HEK293 (cell line): Measurements from ENCODE around the gene KIF26B.
A peak's percentile ranks its signal among the peaks of the same experiment; 100 is the strongest.

Experiments
- CTCF ChIA-PET: fragments of 350-600 bp; formaldehyde crosslinking; extraction: SDS; loops from one replicate; lab custom pipeline; 2021; ENCODE audit warnings: antibody characterized with exemption; lab: Yijun Ruan, JAX
- POLR2A ChIA-PET: fragments of 300-600 bp; formaldehyde crosslinking; extraction: SDS; loops from one replicate; lab custom pipeline; 2020; ENCODE audit warnings: antibody characterized with exemption, inconsistent platforms; lab: Yijun Ruan, JAX
- H3K27ac ChIP-seq: fragments of 200-500 bp; sonication (Bioruptor generic); 2 replicates; pipeline ENCODE4 v1.5.1; 2014; ENCODE audit warnings: low read depth, low read length, control low read depth, inconsistent platforms; ENCODE audit errors: extremely low read depth
- H3K36me3 ChIP-seq, 2 experiments: fragments of 200-500 bp in 1 of 2; sonication (Bioruptor generic) in 1 of 2; 1 replicate in 1 of 2; 2 replicates in 1 of 2; pipeline ENCODE4 v1.5.1; 2014 to 2017; ENCODE audit warnings: inconsistent platforms in 2 of 2, low read length in 2 of 2; ENCODE audit not compliant: control insufficient read depth in 2 of 2, insufficient read depth in 1 of 2
- H3K4me1 ChIP-seq: fragments of 200-500 bp; sonication (Bioruptor generic); 2 replicates; pipeline ENCODE4 v1.5.1; 2014; ENCODE audit warnings: mild to moderate bottlenecking, low read length, inconsistent platforms; ENCODE audit not compliant: control insufficient read depth, insufficient read depth
- H3K4me3 ChIP-seq: 2 replicates; pipeline ENCODE4 v1.5.1; 2011; ENCODE audit warnings: low read depth, mild to moderate bottlenecking, control low read depth, low read length, moderate library complexity
- H3K9me3 ChIP-seq: fragments of 200-500 bp; sonication (Bioruptor generic); 2 replicates; pipeline ENCODE4 v1.5.1; 2014; ENCODE audit warnings: low read depth, low read length, inconsistent platforms; ENCODE audit not compliant: control insufficient read depth, insufficient read depth
- GLIS1 ChIP-seq: fragments of 450-650 bp; formaldehyde crosslinking; IDR thresholded peaks from 2 replicates; pipeline ENCODE4 v1.5.1; 2016; ENCODE audit warnings: missing biosample characterization, missing genetic modification characterization
- IKZF3 ChIP-seq: fragments of 450-650 bp; IDR thresholded peaks from 2 replicates; pipeline ENCODE4 v1.5.0; 2018; ENCODE audit warnings: missing biosample characterization, mild to moderate bottlenecking, missing genetic modification characterization, moderate library complexity
- KLF1 ChIP-seq: fragments of 450-650 bp; formaldehyde crosslinking; IDR thresholded peaks from 2 replicates; pipeline ENCODE4 v1.5.1; 2016; ENCODE audit warnings: missing biosample characterization, missing genetic modification characterization
- RBAK ChIP-seq: fragments of 450-650 bp; formaldehyde crosslinking; IDR thresholded peaks from 2 replicates; pipeline ENCODE4 v1.5.1; 2016; ENCODE audit warnings: missing biosample characterization, missing genetic modification characterization
- ZEB2 ChIP-seq: fragments of 450-650 bp; formaldehyde crosslinking; IDR thresholded peaks from 2 replicates; pipeline ENCODE4 v1.5.1; 2016; ENCODE audit warnings: missing biosample characterization, missing genetic modification characterization
- ZFHX2 ChIP-seq: fragments of 450-650 bp; formaldehyde crosslinking; conservative IDR thresholded peaks from 2 replicates; pipeline ENCODE4 v1.5.1; 2016; ENCODE audit warnings: missing biosample characterization, missing genetic modification characterization
- ZIC2 ChIP-seq: fragments of 450-650 bp; formaldehyde crosslinking; IDR thresholded peaks from 2 replicates; pipeline ENCODE4 v1.5.1; 2016; ENCODE audit warnings: missing biosample characterization, missing genetic modification characterization
- ZNF112 ChIP-seq: fragments of 450-650 bp; formaldehyde crosslinking; IDR thresholded peaks from 2 replicates; pipeline ENCODE4 v1.5.0; 2017; ENCODE audit warnings: missing biosample characterization, missing genetic modification characterization
- ZNF146 ChIP-seq: fragments of 450-650 bp; formaldehyde crosslinking; IDR thresholded peaks from 2 replicates; pipeline ENCODE4 v1.5.1; 2016; ENCODE audit warnings: missing biosample characterization, missing genetic modification characterization
- ZNF2 ChIP-seq: fragments of 450-650 bp; formaldehyde crosslinking; IDR thresholded peaks from 2 replicates; pipeline ENCODE4 v1.5.1; 2016; ENCODE audit warnings: missing biosample characterization, missing genetic modification characterization
- ZNF274 ChIP-seq, 2 experiments: fragments of 200-500 bp in 1 of 2; fragments of 450-650 bp in 1 of 2; sonication (Bioruptor generic) in 1 of 2; formaldehyde crosslinking in 1 of 2; IDR thresholded peaks; 2 replicates each; pipeline versions ENCODE4 v1.5.1 to v1.6.1; 2014 to 2016; ENCODE audit warnings: borderline replicate concordance in 1 of 2, inconsistent platforms in 1 of 2, low read length in 1 of 2, missing biosample characterization in 1 of 2, missing genetic modification characterization in 1 of 2
- ZNF37A ChIP-seq: fragments of 450-650 bp; IDR thresholded peaks from 2 replicates; pipeline ENCODE4 v1.5.1; 2018; ENCODE audit warnings: missing biosample characterization, missing genetic modification characterization
- ZNF530 ChIP-seq: fragments of 450-650 bp; formaldehyde crosslinking; IDR thresholded peaks from 2 replicates; pipeline ENCODE4 v1.5.1; 2016; ENCODE audit warnings: low read depth, missing biosample characterization, missing genetic modification characterization
- ZNF558 ChIP-seq: fragments of 450-650 bp; formaldehyde crosslinking; IDR thresholded peaks from 2 replicates; pipeline ENCODE4 v1.5.1; 2016; ENCODE audit warnings: missing biosample characterization, missing genetic modification characterization
- ZNF585B ChIP-seq: fragments of 450-650 bp; formaldehyde crosslinking; IDR thresholded peaks from 2 replicates; pipeline ENCODE4 v1.5.1; 2016; ENCODE audit warnings: missing biosample characterization, missing genetic modification characterization
- ZNF626 ChIP-seq: fragments of 450-650 bp; sonication (Bioruptor Pico); formaldehyde crosslinking; IDR thresholded peaks from 2 replicates; pipeline ENCODE4 v1.5.1; 2018; ENCODE audit warnings: missing biosample characterization, missing genetic modification characterization, inconsistent platforms
- ZNF707 ChIP-seq: fragments of 450-650 bp; formaldehyde crosslinking; IDR thresholded peaks from 2 replicates; pipeline ENCODE4 v1.5.1; 2016; ENCODE audit warnings: missing biosample characterization, missing genetic modification characterization
- ZNF747 ChIP-seq: fragments of 450-650 bp; formaldehyde crosslinking; IDR thresholded peaks from 2 replicates; pipeline ENCODE4 v1.5.1; 2016; ENCODE audit warnings: missing biosample characterization, missing genetic modification characterization
- ZNF830 ChIP-seq: fragments of 450-650 bp; IDR thresholded peaks from 2 replicates; pipeline ENCODE4 v1.5.0; 2018; ENCODE audit warnings: missing biosample characterization, missing genetic modification characterization, low read depth, mild to moderate bottlenecking, moderate library complexity
- ZXDB ChIP-seq: fragments of 450-650 bp; formaldehyde crosslinking; IDR thresholded peaks from 2 replicates; pipeline ENCODE4 v1.5.1; 2016; ENCODE audit warnings: missing biosample characterization, missing genetic modification characterization
- TF ChIP-seq, protein P1 (sequence below): fragments of 450-650 bp; formaldehyde crosslinking; IDR thresholded peaks from 2 replicates; pipeline ENCODE4 v1.5.0; 2017; ENCODE audit warnings: missing biosample characterization, missing genetic modification characterization, borderline replicate concordance
- TF ChIP-seq, protein P2 (sequence below): fragments of 450-650 bp; formaldehyde crosslinking; IDR thresholded peaks from 2 replicates; pipeline ENCODE4 v1.5.1; 2017; ENCODE audit warnings: missing biosample characterization, missing genetic modification characterization
- TF ChIP-seq, protein P3 (sequence below): fragments of 450-650 bp; formaldehyde crosslinking; IDR thresholded peaks from 2 replicates; pipeline ENCODE4 v1.5.1; 2016; ENCODE audit warnings: missing biosample characterization, missing genetic modification characterization
- TF ChIP-seq, protein P4 (sequence below): fragments of 450-650 bp; formaldehyde crosslinking; IDR thresholded peaks from 2 replicates; pipeline ENCODE4 v1.5.1; 2016; ENCODE audit warnings: missing biosample characterization, missing genetic modification characterization
- TF ChIP-seq, protein P5 (sequence below): fragments of 450-650 bp; formaldehyde crosslinking; IDR thresholded peaks from 2 replicates; pipeline ENCODE4 v1.5.1; 2016; ENCODE audit warnings: missing biosample characterization, missing genetic modification characterization

The KIF26B gene

DNA sequence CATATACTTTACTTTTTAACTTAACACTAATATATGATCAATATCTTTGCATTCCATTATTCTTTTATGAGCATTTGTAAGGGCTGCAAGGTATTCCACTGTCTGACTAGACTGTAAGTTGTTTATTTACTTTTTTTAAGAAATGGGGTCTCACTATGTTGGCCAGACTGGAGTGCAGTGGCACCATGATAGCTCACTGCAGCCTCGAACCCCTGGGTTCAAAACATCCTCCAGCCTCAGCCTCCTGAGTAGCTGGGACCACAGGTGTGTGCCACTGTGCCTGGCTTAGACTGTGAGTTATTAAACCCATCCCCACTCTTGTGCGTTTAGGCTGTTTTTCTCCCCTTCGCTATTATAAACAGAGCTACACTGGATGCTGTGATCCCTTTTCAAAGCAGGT lies 6.7 kb upstream of the KIF26B start (continued):
- TF ChIP-seq ZNF585B (tag by site-specific recombination) = no peak
- no peak for TF ChIP-seq ZNF274 (IDR thresholded peaks at IDR 0.05; ENCODE audit: low read length)
- TF ChIP-seq ZNF274 (tag by site-specific recombination; IDR thresholded peaks at IDR 0.05; ENCODE audit: borderline replicate concordance) = no peak
- TF ChIP-seq GLIS1 (tag by site-specific recombination) = no peak
- TF ChIP-seq, protein P1, sequence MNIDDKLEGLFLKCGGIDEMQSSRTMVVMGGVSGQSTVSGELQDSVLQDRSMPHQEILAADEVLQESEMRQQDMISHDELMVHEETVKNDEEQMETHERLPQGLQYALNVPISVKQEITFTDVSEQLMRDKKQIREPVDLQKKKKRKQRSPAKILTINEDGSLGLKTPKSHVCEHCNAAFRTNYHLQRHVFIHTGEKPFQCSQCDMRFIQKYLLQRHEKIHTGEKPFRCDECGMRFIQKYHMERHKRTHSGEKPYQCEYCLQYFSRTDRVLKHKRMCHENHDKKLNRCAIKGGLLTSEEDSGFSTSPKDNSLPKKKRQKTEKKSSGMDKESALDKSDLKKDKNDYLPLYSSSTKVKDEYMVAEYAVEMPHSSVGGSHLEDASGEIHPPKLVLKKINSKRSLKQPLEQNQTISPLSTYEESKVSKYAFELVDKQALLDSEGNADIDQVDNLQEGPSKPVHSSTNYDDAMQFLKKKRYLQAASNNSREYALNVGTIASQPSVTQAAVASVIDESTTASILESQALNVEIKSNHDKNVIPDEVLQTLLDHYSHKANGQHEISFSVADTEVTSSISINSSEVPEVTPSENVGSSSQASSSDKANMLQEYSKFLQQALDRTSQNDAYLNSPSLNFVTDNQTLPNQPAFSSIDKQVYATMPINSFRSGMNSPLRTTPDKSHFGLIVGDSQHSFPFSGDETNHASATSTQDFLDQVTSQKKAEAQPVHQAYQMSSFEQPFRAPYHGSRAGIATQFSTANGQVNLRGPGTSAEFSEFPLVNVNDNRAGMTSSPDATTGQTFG (tag by site-specific recombination) = no peak

DNA sequence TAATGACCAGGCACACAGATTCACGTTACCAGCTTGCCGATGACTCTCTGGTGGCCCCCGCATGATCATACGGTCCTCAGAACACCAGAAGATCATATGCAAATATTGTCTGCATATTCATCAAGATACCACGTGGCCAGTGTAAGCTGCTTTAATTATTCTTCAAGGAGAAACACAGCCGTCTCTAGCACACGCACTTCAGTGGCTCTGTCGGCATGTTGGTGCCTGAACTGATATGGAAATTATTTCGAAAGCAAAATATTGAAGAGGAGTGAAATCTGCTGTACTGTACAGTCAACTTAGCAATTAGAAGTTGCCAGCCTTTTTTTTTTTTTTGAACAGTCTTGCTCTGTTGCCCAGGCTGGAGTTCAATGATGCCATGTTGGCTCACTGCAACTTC lies 5.9 kb upstream of the KIF26B start:
- H3K4me3 ChIP-seq = no peak overlapping the region
- ChIA-PET CTCF (interaction anchor here (1.2 kb wide), 1 partner anchor 13 kb away, joined by 4 read pairs; no protein-coding TSS in a partner anchor), POLR2A (no interaction called here)
- H3K36me3 ChIP-seq = no peaks in the 10 kb centered on the region
- no peaks in the 10 kb centered on the region for H3K4me1 ChIP-seq
- H3K27ac ChIP-seq = no peak overlapping the region
- TF ChIP-seq ZEB2 (tag by site-specific recombination) (no peak), ZNF707 (tag by site-specific recombination) (no peak), ZNF558 (no peak)
- TF ChIP-seq, protein P2, sequence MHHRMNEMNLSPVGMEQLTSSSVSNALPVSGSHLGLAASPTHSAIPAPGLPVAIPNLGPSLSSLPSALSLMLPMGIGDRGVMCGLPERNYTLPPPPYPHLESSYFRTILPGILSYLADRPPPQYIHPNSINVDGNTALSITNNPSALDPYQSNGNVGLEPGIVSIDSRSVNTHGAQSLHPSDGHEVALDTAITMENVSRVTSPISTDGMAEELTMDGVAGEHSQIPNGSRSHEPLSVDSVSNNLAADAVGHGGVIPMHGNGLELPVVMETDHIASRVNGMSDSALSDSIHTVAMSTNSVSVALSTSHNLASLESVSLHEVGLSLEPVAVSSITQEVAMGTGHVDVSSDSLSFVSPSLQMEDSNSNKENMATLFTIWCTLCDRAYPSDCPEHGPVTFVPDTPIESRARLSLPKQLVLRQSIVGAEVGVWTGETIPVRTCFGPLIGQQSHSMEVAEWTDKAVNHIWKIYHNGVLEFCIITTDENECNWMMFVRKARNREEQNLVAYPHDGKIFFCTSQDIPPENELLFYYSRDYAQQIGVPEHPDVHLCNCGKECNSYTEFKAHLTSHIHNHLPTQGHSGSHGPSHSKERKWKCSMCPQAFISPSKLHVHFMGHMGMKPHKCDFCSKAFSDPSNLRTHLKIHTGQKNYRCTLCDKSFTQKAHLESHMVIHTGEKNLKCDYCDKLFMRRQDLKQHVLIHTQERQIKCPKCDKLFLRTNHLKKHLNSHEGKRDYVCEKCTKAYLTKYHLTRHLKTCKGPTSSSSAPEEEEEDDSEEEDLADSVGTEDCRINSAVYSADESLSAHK (tag by site-specific recombination) = no peak
- TF ChIP-seq, protein P3, sequence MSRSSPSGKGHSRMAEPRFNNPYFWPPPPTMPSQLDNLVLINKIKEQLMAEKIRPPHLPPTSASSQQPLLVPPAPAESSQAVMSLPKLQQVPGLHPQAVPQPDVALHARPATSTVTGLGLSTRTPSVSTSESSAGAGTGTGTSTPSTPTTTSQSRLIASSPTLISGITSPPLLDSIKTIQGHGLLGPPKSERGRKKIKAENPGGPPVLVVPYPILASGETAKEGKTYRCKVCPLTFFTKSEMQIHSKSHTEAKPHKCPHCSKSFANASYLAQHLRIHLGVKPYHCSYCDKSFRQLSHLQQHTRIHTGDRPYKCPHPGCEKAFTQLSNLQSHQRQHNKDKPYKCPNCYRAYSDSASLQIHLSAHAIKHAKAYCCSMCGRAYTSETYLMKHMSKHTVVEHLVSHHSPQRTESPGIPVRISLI (tag by site-specific recombination) = no peak
- H3K9me3 ChIP-seq = no peaks in the 10 kb centered on the region

DNA sequence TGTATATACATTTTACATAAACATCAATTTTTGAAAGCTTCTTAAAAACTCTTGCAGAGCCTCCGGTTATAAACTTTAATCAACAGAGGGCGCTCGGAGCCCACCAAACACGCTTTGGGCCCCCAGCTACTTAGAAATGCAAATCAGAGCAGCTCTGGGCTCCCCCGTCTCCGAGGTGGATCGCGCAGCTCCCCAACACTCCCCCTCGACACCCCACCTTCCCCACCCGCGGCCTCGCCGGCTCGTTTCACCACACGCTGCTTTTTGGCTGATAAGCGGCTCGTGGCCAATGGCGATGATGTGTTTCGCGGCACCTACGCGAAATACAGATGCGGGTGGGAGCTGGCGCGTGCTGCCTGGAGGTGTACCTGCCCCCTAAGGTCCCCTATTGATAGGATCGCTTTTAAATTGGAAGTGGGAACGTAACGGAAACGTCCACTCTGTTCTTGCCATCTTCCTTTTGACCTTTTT lies 1.7 kb upstream of the KIF26B start:
- no peaks in the 10 kb centered on the region; the same call in 1 of the 2 replicates for H3K4me1 ChIP-seq
- ChIA-PET CTCF (interaction anchor here (0.6 to 1.6 kb wide), 12 partner anchors 109 to 1495 kb away, joined by 3 to 6 read pairs (median 4); no protein-coding TSS in a partner anchor), POLR2A (no interaction called here)
- H3K9me3 ChIP-seq = no peaks in the 10 kb centered on the region
- no peak overlapping the region for H3K27ac ChIP-seq
- H3K4me3 ChIP-seq = peak overlapping the region; percentile 36
- H3K36me3 ChIP-seq = no peaks in the 10 kb centered on the region
- TF ChIP-seq ZNF830 (tag by site-specific recombination) (no peak), ZFHX2 (tag by site-specific recombination) (peak; percentile 48; the same call in 1 of the 2 replicates), ZNF146 (tag by site-specific recombination) (no peak), ZNF626 (tag by site-specific recombination) (no peak), IKZF3 (tag by site-specific recombination) (no peak), ZXDB (no peak), ZNF747 (tag by site-specific recombination) (no peak), KLF1 (no peak), RBAK (tag by site-specific recombination) (no peak), ZNF530 (no peak), ZNF2 (tag by site-specific recombination) (no peak), ZNF37A (tag by site-specific recombination) (no peak), ZNF112 (tag by site-specific recombination) (no peak), ZIC2 (0 out of 2 replicates have a peak, but pooled peaks have one; percentile 20)
- TF ChIP-seq, protein P4, sequence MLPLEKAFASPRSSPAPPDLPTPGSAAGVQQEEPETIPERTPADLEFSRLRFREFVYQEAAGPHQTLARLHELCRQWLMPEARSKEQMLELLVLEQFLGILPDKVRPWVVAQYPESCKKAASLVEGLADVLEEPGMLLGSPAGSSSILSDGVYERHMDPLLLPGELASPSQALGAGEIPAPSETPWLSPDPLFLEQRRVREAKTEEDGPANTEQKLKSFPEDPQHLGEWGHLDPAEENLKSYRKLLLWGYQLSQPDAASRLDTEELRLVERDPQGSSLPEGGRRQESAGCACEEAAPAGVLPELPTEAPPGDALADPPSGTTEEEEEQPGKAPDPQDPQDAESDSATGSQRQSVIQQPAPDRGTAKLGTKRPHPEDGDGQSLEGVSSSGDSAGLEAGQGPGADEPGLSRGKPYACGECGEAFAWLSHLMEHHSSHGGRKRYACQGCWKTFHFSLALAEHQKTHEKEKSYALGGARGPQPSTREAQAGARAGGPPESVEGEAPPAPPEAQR (tag by site-specific recombination) = no peak
- TF ChIP-seq, protein P5, sequence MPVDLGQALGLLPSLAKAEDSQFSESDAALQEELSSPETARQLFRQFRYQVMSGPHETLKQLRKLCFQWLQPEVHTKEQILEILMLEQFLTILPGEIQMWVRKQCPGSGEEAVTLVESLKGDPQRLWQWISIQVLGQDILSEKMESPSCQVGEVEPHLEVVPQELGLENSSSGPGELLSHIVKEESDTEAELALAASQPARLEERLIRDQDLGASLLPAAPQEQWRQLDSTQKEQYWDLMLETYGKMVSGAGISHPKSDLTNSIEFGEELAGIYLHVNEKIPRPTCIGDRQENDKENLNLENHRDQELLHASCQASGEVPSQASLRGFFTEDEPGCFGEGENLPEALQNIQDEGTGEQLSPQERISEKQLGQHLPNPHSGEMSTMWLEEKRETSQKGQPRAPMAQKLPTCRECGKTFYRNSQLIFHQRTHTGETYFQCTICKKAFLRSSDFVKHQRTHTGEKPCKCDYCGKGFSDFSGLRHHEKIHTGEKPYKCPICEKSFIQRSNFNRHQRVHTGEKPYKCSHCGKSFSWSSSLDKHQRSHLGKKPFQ (tag by site-specific recombination) = no peak
